Measurements from ENCODE around the gene COMMD10.

- TF ChIP-seq CTCF (IDR thresholded peaks at IDR 0.05 in 4 of 5, conservative IDR thresholded peaks at IDR 0.05 in 1 of 5) (no peak), POLR2A (IDR thresholded peaks at IDR 0.05) (no peak)
Observed at GRCh38 chr5:116115163-116115562, 30.3 kb downstream of the COMMD10 start.
